Gastrocnemius medialis (tissue), 4 donors: ENCODE data around the gene NTRK3.

ENCODE experiments used
- POLR2A ChIP-seq, 2 donors: fragments of 450-650 bp; IDR thresholded peaks; one replicate each; pipeline ENCODE4 v1.6.1; 2017; ENCODE audit warnings: antibody characterized with exemption in 2 of 2, mild to moderate bottlenecking in 2 of 2, moderate library complexity in 2 of 2
- TF ChIP-seq, protein P1 (sequence below), 5 experiments: fragments of 450-650 bp in 3 of 5; fragments of 200-600 bp in 2 of 5; sonication (generic) in 2 of 5; IDR thresholded peaks in 4 of 5; conservative IDR thresholded peaks in 1 of 5; 1 replicate in 4 of 5; 2 replicates in 1 of 5; pipeline ENCODE4 v1.5.1; 2016 to 2019; ENCODE audit warnings: antibody characterized with exemption in 5 of 5, mild to moderate bottlenecking in 3 of 5, moderate library complexity in 3 of 5

DNA sequence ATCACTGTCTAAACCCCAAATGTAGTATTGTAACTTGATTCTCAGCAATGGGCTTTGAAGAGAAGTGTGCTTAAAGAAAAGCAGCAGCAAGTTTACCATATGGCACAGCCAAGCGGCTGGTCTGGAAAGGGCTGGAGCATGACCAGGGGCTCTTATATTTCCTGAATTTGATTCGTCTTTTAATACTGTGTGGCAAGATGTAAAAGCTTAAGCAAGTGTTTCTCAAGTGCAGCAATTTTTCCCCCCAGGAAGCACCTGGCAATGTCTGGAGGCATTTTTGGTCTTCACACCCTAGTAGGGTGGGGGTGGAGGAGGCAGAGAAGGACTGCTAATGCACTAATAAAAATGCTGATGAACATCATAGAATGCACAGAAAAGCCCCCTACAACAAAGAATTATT, 397.9 kb downstream of the NTRK3 start:
- TF ChIP-seq, protein P1, sequence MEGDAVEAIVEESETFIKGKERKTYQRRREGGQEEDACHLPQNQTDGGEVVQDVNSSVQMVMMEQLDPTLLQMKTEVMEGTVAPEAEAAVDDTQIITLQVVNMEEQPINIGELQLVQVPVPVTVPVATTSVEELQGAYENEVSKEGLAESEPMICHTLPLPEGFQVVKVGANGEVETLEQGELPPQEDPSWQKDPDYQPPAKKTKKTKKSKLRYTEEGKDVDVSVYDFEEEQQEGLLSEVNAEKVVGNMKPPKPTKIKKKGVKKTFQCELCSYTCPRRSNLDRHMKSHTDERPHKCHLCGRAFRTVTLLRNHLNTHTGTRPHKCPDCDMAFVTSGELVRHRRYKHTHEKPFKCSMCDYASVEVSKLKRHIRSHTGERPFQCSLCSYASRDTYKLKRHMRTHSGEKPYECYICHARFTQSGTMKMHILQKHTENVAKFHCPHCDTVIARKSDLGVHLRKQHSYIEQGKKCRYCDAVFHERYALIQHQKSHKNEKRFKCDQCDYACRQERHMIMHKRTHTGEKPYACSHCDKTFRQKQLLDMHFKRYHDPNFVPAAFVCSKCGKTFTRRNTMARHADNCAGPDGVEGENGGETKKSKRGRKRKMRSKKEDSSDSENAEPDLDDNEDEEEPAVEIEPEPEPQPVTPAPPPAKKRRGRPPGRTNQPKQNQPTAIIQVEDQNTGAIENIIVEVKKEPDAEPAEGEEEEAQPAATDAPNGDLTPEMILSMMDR (IDR thresholded peaks at IDR 0.05 in 4 of 5, conservative IDR thresholded peaks at IDR 0.05 in 1 of 5) = no peak
- TF ChIP-seq POLR2A (IDR thresholded peaks at IDR 0.05) = no peak
